Choroid plexus epithelial cell (primary cell): Measurements from ENCODE around the gene PRKN.
A peak's percentile ranks its signal among the peaks of the same experiment; 100 is the strongest.

Source experiments
- DNase-seq: peaks from one replicate; pipeline ENCODE4 v3.0.0-alpha.2; 2010; ENCODE audit warnings: low read depth
- H3K4me3 ChIP-seq: 2 replicates; pipeline ENCODE4 v1.5.1; 2011; ENCODE audit warnings: low read depth, mild to moderate bottlenecking, control low read depth, low read length, moderate library complexity
- CTCF ChIP-seq: conservative IDR thresholded peaks from 2 replicates; pipeline ENCODE4 v1.5.1; 2011; ENCODE audit warnings: low read depth, mild to moderate bottlenecking, control low read depth, inconsistent platforms, low read length, moderate library complexity

The PRKN gene

GRCh38 chr6:161413355-161413771 lies 1314.2 kb downstream of the PRKN start:
- no peak for DNase-seq
- no peak for TF ChIP-seq CTCF
- H3K4me3 ChIP-seq = no peak overlapping the region

- DNase-seq = no peak
- H3K4me3 ChIP-seq = no peak overlapping the region
These were observed 1314.8 kb downstream of the PRKN start for GRCh38 chr6:161412795-161413194.

DNA sequence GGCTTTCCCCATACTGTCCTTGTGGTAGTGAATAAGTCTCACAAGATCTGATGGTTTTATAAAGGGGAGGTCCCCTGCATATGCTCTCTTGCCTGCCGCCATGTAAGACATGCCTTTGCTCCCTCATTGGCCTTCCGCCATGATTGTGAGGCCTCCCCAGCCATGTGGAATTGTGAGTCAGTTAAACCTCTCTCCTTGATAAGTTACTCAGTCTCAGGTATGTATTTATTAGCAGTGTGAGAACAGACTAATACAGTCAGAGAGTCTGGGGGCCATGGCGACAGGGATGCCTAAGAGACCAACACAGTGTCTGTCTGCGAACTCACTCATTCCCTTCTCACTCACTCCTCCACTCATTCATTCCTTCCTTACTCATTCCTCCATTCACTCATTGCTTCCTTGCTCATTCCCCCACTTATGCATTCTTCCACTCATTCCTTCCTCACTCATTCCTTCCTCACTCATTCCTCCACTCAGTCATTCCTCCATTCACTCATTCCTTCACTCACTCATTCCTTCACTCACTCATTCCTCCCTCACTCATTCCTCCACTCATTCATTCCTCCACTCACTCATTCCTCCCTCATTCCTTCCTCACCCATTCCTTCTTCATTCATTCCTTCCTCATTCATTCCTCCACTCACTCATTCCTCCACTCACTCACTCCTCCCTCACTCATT lies 1316.2 kb downstream of the PRKN start:
- no peak overlapping the region for H3K4me3 ChIP-seq
- peak; percentile 33 for DNase-seq
- no peak for TF ChIP-seq CTCF

More at GRCh38 chr6:161412795-161413194, 1314.8 kb downstream of the PRKN start:
- TF ChIP-seq CTCF = no peak

GRCh38 chr6:161410736-161411135 lies 1316.8 kb downstream of the PRKN start:
- no peak for DNase-seq
- no peak for TF ChIP-seq CTCF

DNA sequence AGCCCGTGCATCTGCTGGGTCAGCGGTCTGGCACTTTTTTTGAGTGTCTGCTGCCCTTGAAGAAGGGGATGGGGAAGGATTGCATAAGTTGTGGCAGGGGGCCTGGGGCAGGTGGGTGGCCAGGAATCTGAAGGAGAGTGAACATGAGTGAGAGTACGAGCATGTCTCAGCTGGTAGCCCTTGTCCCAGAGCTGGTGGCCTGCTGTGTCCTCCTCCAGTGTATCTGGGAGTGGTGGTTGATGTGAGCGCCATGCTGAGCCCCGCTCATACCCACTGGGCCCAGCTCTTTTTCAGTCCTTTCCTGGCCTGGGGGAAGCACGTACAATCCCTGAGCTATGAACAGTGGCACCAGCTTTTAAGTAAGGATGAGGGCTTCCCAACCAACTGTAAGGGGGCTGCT lies 1317.5 kb downstream of the PRKN start:
- TF ChIP-seq CTCF = no peak
- H3K4me3 ChIP-seq = no peak overlapping the region
- DNase-seq = no peak

More at GRCh38 chr6:161410736-161411135, 1316.8 kb downstream of the PRKN start:
- no peak overlapping the region for H3K4me3 ChIP-seq

GRCh38 chr6:161409353-161409752 lies 1318.2 kb downstream of the PRKN start:
- peak; percentile 40 for DNase-seq
- H3K4me3 ChIP-seq = no peak overlapping the region
- TF ChIP-seq CTCF = no peak

DNA sequence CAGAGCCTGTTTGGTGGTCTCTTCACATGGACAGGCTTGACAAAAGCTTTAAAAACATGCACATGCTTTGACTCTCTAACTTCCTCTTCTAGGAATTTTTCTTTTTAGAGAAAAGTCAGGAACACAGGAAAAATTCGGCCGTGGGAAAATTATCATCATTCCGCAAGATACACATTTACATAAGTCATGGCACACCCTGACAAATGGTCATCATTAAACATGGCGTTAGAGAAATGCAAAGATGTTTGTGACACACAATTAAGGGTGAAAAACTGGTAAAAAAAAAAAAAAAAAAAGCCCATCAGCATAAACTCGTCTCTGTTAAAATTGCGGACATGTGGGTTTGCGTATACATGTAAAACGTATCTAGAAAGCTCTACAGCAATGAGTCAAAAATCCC lies 1319.5 kb downstream of the PRKN start:
- no peak overlapping the region for H3K4me3 ChIP-seq
- TF ChIP-seq CTCF = no peak
- DNase-seq = no peak
